Epithelial cell of prostate (primary cell): ENCODE results near the gene MYL11.
A peak's percentile ranks its signal among the peaks of the same experiment; 100 is the strongest.
"Not testable (repeated sequence)": the region's sequence is repeated elsewhere in the genome, so short reads cannot be mapped to it uniquely, and the experiment has no call there.

Experiments used
- DNase-seq: peaks from one replicate; pipeline ENCODE4 v3.0.0-alpha.2; 2011; ENCODE audit warnings: low read depth, low spot score
- H3K27ac ChIP-seq: fragments of 450-650 bp; 2 replicates; pipeline ENCODE4 v1.5.1; 2017; ENCODE audit warnings: mild to moderate bottlenecking

The MYL11 gene, protein sequence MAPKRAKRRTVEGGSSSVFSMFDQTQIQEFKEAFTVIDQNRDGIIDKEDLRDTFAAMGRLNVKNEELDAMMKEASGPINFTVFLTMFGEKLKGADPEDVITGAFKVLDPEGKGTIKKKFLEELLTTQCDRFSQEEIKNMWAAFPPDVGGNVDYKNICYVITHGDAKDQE

GRCh38 chr16:30374538-30374937 is at the start of gene MYL11:
Gene MYL11, plus strand, starts transcription at chr16:30374802. Its CDS starts 56 bp downstream, at chr16:30374858.
- no peak for DNase-seq
- no peak within 1 kb of the TSS for H3K27ac ChIP-seq

GRCh38 chr16:30334473-30334989 is 40.1 kb upstream of the MYL11 start:
- not testable (repeated sequence) for DNase-seq

GRCh38 chr16:30335028-30335597 is 39.5 kb upstream of the MYL11 start:
- peak overlapping the region; percentile 92 for H3K27ac ChIP-seq
- DNase-seq: not testable (repeated sequence)

More at GRCh38 chr16:30334473-30334989, 40.1 kb upstream of the MYL11 start:
- H3K27ac ChIP-seq: peak overlapping the region; percentile 92

DNA sequence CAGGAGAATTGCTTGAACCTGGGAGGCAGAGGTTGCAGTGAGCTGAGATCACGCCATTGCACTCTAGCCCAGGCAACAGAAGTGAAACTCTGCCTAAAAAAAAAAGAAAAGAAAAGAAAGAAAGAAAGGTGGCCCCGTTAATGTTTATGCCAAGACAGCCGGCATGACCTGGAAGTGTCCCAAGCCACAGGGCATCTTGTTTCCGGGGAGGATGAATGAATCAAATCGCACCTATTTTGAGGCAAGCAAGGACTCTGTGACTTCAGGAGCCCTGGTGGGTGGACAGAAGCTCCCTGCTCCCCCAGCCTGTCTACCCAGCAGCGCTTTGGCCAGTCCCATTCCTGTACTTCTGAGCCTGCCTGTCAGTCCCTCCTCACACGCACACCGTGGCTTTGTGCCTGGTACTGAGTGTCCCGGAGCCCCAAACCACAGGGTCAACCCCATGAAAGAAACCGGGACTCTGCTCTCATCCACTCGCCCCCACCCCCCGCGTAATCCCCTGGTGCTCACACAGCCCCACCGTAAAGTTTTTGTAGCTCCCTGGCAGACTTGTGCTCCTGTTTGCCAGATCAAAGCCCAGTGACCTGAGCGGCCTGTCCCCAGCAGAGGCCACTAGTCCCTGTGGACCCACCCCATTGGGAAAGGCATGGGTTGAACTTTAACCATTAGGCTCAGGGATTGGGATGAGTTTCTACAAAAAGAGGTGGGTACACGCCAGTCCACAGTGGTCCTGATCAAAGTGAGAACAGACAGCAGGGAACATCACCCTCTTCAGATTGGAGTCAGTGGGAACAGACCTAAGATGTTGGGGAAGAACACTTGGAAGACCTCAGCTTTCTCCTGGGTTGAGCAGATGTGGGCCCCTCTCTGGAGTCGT is 38.8 kb upstream of the MYL11 start:
- H3K27ac ChIP-seq: peak overlapping the region; percentile 92
- no peak for DNase-seq

- not testable (repeated sequence) for H3K27ac ChIP-seq, DNase-seq
These were observed 36.6 kb upstream of the MYL11 start for GRCh38 chr16:30337964-30338357.

DNA sequence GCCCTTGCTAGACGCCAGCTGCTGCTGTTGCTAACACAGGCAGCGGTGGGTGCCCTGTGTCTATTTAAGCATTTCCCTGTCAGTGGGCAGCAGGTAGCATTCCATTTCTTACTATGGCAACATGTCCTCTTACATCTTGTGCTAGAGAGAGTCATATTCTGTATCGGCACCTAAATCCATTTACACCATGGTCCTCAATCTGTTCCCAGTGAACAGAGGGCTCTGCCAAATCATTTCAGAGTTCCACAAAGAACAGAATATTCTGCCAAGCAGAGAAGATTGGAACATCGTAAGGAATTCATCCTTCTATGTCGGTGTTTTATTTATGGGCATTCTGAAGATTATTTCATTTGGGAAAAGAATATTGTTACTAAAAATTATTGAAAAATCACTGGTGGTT is 35.9 kb upstream of the MYL11 start:
- DNase-seq, H3K27ac ChIP-seq: not testable (repeated sequence)

GRCh38 chr16:30340621-30341020 is 34.0 kb upstream of the MYL11 start:
- H3K27ac ChIP-seq: no peak overlapping the region
- DNase-seq: no peak

- DNase-seq, H3K27ac ChIP-seq: not testable (repeated sequence)
These were observed 32.6 kb upstream of the MYL11 start for GRCh38 chr16:30341971-30342370.

DNA sequence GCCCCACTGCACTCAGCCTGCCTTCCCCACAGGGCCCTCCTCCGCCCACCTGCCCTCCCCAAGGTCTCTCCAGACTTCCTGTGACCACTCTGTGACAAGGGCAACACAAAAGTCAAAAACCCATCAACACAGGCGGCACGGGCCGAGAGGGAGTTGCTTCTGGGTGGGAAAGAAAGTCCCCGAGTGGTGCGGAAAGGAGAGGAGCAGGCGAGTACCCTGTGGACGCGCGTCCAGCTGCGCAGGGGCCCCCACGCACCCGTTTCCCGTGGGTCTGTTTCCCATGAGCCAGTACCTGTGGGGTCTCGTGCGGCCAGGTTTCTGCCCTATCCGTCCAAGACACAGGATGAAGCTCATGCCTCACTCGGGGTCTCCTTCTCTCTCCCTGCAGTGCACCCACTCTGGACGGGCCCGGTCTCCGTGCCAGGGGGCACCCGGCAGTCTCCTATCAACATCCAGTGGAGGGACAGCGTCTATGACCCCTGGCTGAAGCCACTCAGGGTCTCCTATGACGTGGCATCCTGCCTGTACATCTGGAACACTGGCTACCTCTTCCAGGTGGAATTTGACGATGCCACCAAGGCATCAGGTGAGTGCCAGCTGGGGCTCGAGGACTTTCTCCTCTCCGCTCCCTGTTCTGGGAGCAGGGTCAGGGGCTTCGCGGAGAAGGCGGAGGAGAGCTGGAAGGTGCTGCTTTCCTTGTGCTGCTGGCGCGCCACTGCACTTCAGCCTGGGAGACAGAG is 31.7 kb upstream of the MYL11 start:
- H3K27ac ChIP-seq: no peak overlapping the region
- no peak for DNase-seq

- not testable (repeated sequence) for DNase-seq, H3K27ac ChIP-seq
These were observed 31.1 kb upstream of the MYL11 start for GRCh38 chr16:30343491-30343820.

DNA sequence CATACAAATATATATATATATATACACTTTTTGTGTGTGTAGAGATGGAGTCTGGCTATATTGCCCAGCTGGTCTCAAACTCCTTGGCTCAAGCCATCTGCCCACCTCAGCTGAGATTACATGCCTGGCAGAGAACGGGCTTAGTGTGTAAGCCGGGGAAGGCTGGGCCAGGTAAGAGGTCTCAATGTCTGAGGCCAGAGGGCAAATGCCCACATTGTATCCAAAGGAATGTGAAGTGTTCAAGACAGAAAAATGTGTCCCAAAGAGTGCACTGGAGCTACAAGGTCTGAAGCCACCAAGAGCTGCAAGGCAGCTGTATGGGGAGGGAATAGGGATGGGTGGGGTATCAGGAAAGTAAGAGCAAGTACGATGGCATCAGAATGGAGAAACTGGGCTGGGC is 28.3 kb upstream of the MYL11 start:
- no peak overlapping the region for H3K27ac ChIP-seq
- DNase-seq: no peak

GRCh38 chr16:30348113-30348512 is 26.5 kb upstream of the MYL11 start:
- no peak overlapping the region for H3K27ac ChIP-seq

GRCh38 chr16:30348929-30349328 is 25.7 kb upstream of the MYL11 start:
- no peak overlapping the region for H3K27ac ChIP-seq
- no peak for DNase-seq

More at GRCh38 chr16:30348113-30348512, 26.5 kb upstream of the MYL11 start:
- no peak for DNase-seq

- DNase-seq: no peak
- no peak overlapping the region for H3K27ac ChIP-seq
These were observed 24.9 kb upstream of the MYL11 start for GRCh38 chr16:30349675-30350074.

DNA sequence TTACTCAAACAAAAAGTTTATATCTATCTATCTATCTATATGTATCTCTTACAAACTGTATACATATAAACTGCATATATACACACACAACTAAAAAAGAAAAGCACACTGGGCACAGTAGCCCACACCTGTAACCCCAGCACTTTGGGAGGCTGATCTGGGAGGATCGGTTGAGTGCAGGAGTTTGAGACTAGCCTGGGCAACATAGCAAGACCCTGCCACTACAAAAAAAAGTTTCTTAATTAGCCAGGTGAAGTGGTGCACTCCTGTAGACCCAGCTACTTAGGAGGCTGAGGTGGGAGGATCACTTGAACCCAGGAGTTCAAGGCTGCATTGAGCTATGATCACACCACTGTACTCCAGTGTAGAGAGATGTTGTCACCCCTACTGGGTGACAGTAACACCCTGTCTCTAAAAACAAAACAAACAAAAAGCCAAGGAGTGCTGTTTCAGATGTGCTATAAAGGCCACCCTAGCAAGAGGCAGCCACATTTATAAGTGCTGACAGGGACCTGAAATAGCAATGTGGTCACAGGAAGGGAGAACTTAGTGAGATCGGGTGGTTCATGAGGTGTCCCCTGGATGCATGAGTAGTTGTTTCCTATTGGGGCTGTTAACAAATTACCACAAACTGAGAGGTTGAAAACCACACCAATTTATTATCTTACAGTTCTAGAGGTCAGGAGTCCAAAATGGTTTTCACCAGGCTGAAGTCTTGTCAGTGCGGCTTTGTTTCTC is 24.3 kb upstream of the MYL11 start:
- no peak overlapping the region for H3K27ac ChIP-seq
- DNase-seq: no peak

- no peak overlapping the region for H3K27ac ChIP-seq
- no peak for DNase-seq
These were observed 23.6 kb upstream of the MYL11 start for GRCh38 chr16:30351001-30351441.

- H3K27ac ChIP-seq: no peak overlapping the region
- no peak for DNase-seq
These were observed 22.8 kb upstream of the MYL11 start for GRCh38 chr16:30351586-30352419.

DNA sequence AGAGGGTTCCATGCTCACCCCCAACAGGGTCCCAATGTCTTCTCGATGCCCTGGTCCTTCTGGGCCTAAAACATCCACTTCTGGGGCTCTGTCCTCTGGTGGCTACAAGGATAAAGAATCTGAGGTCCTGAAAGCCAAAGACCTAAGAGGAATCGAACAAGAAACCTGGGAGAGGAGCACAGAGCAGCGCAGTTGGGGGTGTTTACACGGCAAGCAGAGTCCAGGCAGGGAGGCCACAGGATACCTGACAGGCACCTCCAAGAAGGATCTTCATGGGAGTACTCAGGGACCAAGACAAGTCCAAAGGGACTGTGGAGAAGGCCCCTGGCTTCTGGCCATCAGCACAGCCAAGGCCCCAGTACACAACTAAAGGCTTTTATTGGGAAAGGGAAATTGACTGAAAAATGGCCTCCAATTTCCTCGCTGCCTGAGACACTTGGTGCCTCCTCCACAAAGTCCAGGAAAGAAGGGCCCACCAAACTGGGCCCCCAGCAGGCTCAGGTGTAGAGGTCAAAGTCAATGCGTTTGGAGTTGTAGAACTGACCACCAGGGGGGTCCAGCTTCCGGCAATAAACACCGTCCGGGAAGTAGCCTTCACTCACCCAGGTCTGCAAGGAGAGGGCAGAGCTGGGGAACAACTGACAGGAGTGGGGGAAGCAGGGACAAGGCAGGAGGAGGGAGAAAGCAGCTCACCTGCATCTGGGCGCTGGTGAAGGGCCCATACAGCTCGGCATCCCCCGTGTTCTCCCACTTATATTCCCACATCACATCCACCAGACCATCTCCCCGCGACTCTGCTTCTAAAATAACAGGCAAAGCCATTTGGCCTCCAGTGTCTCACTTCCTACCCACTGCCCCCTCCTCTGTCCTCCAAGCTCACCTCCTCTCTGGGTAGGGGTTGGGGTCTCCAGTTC is 21.9 kb upstream of the MYL11 start:
- no peak for DNase-seq

More for the DNA sequence above, 21.9 kb upstream of the MYL11 start:
- H3K27ac ChIP-seq: no peak overlapping the region
